ENCODE results near the gene DLGAP1.
"Not testable (repeated sequence)": the region's sequence is repeated elsewhere in the genome, so short reads cannot be mapped to it uniquely, and the experiment has no call there.

DLGAP1 gene

DNA sequence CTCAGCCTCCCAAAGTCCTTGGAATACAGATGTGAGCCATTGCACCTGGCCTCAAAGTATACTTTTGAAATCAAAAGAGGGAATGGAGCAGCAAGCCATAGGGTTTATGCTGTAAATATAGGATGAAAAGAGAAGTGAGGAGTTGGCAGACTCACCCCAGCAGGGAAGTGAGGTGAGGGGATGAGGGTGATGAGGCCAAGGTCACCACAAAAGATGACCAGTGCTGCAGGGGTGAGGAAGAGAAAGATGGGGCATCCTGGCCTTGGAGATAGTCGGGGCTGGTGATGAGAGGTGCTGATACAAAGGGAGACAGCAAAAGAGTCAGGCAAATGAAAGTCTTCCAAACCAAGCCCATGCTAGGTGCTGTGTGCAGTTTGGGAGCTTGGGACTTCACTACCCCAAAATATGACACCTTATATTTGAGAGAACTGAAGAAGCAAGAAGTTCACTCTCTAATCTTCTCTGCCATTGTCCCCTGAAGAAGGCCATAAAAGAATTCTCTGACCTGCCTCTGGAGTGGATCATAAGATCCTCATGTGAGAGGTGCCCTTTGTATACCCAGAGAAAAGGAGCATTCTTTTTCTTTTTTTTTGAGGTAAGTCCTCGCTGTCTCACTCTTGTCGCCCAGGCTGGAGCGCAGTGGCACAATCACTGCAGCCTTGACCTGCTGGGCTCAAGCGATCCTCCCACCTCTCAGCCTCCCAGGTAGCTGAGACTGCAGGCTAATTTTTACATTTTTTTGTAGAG lies 974.1 kb downstream of the DLGAP1 start:
- no peak for DNase-seq

DNA sequence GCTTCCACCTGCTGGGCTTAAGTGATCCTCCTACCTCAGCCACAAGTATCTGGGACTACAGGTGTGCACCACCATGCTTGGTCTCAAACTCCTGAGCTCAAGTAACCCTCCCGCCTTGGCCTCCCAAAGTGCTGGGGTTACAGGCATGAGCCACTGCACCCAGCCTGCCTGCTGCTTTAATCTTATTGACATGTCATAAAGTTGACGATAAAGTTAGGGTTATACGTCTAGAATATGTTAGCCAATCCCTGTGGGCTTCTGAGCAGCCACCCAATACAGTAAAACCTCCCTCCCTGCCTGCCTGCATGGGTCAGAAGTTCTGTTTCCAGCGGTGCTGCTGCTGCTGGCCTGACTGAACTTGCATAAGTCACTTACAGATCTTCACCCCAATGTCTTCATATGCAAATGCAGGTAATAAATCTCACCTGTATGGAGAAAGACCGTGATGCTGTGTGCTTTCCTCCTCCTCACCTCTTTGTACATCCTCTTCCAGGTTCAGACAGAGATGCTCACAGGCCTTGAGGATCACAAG lies 975.1 kb downstream of the DLGAP1 start:
- DNase-seq = no peak

DNA sequence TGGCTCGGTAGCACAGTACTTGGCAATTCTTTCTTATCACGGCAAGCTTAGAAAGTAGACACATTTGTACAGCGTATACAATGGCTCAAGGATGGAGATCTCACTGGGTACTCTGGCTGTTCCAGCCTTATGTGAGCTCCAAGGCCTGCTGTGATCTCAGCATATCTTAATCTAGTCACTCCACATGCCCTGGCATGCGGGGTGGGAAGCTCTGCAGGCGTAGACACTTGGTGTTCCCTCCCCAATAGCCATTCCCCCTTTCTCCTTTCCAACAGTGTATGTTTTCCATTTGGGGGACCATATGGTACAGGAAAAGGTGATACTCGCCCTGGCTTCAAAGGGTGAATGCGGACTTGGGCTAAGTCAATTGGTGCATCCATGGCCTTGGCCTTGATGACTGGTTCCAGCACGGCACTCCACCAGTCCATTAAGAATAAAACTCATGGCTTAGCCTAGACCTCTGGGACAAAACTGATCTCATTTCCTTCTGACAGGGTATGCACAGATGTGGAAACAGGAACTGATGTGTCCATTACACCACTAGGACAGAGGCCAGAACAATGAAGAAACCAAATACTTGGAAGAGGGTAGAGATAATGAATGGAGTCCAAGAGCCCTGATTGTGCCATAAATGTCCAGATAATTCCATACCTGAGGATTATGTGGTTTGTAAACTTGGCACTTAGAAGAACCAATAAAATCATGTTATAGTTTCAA lies 976.7 kb downstream of the DLGAP1 start:
- DNase-seq = no peak

DNA sequence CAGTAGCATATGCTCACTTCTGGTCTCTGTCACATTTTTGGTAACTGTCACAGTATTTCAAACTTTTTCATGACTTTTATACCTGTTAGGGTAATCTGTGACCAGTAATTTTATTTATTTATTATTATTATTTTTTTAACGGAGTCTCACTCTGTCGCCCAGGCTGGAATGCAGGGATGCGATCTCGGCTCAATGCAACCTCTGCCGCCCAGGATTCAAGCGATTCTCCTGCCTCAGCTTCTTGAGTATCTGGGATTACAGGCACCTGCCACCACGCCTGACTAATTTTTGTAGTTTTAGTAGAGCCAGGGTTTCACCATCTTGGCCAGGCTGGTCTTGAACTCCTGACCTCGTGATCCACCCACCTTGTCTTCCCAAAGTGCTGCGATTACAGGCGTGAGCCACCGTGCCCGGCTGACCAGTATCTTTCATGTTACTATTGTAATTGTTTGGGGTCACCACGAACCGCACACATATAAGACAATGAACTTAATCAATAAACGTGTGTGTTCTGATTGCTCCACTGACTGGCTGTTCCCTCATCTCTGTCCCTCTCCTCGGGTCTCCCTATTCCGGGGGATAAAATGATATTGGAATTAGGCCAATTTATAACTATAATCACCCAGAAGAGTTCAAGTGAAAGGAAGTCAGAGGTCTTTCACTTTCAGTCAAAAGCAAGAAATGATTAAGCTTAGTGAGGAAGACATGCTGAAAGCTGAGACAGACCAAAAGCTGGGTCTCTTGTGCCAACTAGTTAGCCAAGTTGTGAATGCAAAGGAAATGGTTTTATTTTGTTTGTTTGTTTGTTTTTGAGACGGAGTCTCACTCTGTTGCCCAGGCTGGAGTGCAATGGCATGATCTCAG lies 982.2 kb downstream of the DLGAP1 start:
- no peak for DNase-seq

DNA sequence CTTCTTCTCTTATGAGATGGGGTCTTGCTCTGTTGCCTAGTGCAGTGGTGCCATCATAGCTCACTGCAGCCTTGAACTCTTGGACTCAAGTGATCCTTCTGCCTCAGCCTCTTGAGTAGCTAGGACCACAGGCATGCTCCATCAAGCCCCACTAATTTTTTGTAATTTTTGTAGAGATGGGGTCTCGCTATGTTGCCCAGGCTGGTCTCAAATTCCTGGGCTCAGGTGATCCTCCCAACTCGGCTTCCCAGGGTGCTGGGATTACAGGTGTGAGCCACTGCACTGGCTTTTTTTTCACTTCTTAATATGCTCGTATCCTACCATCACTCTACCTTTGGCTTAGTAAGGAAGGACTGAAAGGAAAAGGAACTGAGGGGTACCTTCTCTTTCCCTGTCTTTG lies 983.0 kb downstream of the DLGAP1 start:
- DNase-seq = not testable (repeated sequence)

DNA sequence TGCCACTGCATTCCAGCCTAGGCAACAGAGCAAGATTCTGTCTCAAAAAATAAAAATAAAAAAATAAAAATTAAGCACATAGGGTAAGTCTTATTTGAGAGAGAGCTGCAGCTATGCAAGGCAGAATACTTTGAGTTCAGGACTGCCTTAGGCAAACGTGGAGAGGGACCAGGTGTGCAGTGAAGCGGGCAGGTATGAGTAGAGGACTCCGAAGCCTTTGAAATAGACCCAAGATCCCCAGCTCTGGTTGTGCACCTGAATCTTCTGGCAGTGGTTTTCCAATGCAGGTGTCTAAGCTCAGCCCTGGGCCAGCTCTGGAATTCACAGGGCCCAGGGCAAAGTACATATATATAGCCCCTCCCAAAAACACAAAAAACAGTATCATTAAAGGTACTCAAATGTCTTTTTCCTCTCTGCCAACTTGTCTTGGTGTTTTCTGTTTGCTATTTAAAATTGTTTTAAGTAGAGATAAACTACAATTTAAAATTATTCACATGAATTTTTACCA lies 983.9 kb downstream of the DLGAP1 start:
- no peak for DNase-seq

DNA sequence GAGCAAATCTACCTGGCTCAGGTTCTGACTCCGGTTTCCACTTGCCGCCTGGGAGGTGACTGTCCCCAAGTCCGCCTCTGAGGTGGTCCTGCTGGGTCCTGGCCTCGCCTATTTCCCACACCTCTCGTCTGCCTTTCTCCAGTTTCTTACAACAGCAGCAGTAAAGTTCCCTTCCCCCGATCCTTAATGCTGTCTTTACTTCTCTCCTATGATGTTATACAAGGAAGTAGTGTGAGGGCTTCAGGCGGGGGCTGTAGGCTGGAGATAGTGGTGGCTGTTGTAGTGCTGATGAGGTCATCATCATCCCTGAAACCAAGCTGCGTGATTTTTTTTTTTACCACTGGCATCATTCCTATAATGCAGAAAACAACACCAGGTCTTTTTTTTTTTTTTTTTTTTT lies 986.3 kb downstream of the DLGAP1 start:
- no peak for DNase-seq

DNA sequence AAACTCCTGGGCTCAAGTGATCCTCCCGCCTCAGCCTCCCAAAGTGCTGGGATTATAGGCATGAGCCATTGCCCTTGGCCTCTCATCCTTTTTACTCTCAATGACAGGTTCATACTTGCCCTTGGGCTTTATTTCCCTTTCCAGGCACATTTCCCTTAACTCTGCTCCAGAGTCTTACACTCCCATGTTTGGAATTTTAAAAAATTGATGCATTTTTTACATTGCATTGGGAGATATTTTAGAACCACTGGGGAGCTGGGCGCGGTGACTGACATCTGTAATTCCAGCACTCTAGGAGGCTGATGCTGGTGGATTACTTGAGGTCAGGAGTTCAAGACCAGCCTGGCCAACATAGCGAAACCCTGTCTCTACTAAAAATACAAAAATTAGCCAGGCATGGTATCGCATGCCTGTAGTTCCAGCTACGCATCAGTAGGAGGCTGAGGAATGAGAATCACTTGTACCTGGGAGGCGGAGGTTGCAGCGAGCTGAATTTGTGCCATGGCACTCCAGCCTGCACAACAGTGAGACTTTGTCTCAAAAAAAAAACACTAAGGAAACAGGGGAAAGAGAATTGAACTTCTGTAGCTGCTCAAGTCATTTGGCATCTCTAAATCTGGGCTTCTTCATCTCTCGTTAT lies 986.9 kb downstream of the DLGAP1 start:
- no peak for DNase-seq

DNA sequence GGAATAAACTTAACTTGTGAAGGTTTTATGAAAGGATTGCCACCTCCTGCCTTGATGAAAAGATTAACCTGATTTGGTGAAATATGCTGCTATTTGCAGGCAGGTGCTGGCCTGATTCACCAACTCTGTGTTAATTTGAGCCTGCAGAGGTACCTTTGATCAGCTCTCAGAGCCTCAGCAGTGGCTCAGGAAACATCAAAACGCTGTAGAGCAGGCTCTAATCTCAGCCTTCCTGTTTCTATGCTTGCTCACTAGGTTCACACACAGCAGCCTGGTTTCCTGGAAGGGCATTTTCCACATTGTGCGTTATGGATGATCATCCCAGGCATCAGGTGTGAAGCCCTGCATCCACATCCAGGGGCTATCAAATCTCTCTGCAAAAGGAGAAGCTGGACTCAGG lies 988.2 kb downstream of the DLGAP1 start:
- no peak for DNase-seq

DNA sequence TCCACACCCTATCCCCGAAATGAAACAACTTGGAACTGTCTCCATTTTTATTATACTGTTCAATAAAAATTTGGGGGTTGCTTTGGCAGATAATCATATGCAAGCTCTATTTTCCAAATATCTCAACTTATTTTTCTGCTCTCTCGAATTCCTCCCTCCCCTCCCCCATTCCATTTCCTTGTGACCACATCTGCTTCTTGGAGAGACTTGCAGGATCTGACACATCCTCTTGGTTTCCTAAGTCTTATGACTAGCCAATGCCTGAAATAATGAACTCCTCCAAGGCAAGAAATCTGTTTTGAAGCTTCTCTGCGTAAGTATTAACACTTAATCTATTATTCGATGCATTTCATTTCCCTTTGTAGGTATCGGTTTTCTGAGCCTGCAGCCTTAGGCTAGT lies 989.1 kb downstream of the DLGAP1 start:
- DNase-seq = no peak

DNA sequence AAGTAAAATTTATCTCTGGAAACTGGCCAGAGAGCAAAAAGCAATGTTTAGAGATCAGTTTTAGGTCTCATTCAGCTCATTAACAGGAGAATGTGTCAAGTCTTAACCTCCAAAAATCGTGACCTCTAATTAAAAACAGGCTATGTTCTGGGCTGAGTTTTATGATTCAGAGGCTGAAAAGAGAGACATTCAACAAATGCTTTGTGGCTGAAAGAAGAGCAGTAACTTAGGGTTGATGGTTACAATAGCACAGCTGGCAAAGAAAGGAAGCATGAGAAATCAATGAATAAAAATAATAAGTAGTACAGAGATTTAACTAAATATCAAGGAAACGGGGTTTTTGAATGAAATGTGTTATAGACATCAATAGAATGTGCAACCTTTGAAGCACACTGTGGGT lies 992.1 kb downstream of the DLGAP1 start:
- DNase-seq = no peak

DNA sequence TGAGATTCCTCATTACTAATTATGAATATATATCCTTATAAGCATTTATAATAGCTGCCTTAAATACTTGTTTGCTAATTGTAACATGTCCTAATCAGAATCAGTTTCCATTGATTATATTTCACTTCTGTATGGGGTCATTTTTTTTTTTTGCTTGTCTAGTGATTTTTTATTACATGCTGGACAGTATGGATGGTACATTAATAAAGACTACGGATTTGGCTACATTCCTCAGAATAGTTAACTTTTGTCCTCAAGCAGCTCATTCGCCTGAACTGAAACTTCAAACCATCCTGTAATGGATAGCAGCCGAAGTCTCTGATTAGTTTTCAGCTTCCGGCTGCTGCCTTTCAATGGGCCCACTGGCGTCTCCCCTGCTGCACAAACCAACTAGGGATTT lies 993.4 kb downstream of the DLGAP1 start:
- no peak for DNase-seq

DNA sequence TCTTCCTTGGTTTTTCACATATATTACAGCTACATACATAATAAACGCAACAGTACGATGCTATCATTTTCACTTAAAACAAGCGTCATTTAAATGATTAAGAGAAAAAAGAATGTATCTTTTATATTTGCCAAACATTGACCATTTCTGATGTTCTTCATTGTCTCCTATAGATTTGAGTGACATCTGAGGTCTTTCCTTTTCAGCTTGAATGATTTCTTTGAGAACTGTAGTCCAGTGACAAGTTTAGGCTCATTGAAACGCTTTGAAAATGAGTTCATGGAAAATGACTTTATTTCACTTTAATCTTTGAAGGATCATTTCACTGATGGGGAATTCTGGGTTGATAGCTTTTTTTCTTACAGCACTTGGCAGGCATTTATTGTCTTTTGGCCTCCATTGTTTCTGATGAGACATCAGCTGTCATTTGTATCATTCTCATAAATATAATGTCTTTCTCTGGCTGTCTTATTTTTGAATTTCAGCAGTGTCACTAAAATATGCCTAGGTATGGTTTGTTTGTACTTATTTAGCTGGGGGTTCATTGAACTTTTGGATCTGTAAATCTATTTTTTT lies 994.2 kb downstream of the DLGAP1 start:
- no peak for DNase-seq

DNA sequence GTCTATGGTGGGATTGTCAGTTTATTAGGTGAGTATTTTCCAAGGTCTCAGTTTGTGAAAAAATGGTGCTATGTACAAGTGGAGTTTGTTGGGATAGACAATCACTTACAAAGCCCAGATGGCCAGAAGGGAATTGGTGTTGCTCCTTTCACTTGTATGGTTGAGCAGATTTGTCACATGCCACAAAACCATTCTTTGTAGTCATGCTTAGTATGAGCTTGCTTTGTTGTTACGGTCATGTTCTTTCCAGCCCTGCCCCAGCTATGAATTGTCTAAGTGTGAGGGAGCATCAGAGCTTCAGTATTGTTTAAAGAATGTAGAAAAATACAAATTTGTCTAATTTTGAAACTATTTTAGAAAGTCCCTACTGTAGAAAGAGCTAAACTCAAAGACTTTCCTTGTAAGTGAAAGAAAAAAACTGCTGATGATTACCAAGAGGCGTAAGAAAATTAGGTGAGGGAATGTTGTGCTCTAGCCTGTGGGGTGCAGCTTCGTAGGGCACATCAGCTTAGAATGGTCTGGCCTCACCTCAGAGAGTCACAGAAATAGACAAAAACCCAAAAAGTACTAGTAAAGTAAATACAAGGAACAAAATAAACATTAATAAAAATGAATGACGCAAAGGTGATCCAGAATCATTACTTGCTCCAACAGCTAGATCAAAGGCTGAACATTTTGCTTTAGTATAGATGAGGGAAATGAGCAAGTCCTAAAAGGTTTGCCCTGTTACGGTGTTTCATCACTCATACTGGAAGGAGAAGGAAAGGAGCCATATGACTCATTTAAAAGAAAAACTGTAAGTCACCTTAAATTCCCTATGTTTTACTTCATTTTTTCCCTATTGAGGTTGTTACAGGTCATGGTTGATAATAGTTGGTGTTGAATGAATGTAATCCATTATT lies 995.9 kb downstream of the DLGAP1 start:
- no peak for DNase-seq

DNA sequence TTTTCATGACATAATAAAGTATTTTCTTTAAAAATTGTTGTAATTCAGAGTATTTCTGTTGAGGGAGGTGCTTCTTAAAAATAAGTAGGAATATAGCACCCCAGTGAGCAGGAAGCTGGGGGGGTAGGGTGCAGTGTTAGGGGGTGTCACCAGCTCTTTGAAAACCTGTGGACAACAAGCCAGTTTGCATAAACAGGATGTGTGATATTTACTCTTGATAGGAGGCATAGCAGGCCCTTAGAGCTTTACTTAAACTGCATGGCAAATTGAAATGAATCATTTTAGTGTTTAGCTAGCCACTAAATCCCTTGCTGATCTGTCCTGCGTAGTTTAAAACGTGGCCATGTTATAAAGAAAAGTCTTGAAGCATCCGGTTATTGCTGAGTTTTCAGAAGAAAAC lies 996.7 kb downstream of the DLGAP1 start:
- DNase-seq = no peak

DNA sequence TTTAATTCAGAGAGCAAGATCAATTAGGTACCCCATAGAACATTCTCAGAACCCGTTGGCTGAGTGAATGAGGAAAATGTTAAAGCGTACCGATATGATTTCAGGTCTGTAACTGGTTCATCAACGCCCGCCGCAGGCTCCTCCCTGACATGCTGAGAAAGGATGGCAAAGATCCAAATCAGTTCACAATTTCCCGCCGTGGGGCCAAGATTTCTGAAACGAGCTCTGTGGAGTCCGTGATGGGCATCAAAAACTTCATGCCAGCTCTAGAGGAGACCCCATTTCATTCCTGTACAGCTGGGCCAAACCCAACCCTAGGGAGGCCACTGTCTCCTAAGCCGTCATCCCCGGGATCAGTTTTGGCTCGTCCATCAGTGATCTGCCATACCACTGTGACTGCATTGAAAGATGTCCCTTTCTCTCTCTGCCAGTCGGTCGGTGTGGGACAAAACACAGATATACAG lies 997.8 kb downstream of the DLGAP1 start:
- DNase-seq = no peak

DNA sequence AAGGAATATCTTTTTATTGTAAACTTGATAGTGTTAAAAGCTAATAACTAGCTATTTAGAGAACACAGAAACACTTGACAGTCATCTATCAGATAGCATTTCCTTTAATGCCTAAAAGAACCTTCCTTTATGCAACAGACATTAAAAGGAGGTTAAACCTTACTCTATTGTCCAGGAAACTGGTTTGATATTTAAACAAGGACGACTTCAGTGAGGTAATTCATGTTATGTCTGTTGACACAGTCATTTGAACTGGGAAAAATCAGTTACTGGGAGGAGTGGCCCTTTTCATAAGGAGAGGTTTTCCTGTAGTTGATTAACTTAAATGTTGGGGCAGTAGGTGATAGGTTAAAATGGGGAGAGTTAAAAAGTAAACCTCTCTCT lies 998.4 kb downstream of the DLGAP1 start:
- DNase-seq = no peak

DNA sequence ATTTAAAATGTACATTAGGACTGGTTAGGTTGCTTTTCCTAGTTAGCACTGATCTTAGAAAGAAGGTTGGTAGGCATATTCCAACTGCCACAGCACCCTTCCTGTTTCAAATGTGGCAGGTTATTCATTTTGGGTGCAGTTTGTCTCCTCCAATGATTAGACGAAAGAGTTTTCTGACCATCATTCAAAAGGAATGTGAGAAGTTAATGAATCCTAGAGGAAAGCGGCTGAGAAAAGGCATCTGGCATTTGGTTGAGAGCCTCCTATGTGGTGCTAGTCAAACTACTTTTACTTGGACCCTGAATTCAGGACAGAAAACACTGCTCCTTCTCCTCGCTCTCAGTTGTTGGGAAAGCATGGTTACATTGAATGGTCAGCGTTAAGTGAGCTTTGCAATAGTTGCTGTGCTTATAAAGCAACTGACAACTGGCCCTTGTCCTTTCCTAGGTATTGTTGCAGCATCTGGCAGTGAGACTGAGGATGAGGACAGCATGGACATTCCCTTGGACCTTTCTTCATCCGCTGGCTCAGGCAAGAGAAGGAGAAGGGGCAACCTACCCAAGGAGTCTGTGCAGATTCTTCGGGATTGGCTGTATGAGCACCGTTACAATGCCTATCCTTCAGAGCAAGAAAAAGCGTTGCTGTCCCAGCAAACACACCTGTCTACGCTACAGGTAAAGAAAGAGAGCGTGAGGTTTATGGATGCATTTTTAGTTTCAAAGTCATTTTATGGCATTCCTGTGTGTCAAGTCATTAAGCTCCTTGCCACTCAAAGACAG lies 999.0 kb downstream of the DLGAP1 start:
- no peak for DNase-seq

DNA sequence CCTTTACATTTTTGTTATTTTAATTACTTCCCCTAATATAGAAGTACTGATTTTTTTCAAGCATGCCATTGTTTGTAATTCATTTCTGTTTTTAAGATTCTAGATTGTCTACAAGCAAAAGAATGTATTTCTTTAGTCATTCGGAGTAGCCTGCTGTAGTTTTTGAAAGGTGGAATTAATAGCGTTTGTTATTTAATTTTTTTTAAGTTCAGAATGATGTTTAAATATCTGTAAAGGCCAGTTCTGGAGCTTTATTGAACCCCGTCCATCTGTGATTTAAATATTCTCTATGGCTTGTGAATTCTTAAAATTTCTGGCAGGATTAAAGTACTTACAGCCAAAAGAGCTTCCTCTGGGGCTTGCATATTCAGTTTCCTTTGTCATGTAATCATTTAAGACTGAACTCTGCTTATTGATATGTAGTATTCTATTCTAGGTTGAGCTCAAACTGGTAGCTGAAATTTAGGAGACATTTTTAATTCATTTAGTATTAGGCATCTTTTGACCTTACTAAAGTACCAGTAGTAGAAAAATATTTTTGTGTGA lies 999.9 kb downstream of the DLGAP1 start:
- no peak for DNase-seq

Measured in activated gamma-delta T cell (primary cell).